DND-41 (cell line): Measurements from ENCODE around the gene ADGRB3.

Source experiments
- EZH2 ChIP-seq: IDR thresholded peaks from 3 replicates; pipeline ENCODE4 v1.6.1; 2012; ENCODE audit warnings: borderline replicate concordance, low read depth, mild to moderate bottlenecking, moderate library complexity, low read length, inconsistent platforms; ENCODE audit not compliant: severe bottlenecking
- TF ChIP-seq, protein P1 (sequence below): IDR thresholded peaks from 2 replicates; pipeline ENCODE4 v1.5.1; 2012; ENCODE audit warnings: borderline replicate concordance, low read length, moderate library complexity, mild to moderate bottlenecking; ENCODE audit not compliant: poor library complexity, severe bottlenecking; ENCODE audit errors: extremely low read depth

DNA sequence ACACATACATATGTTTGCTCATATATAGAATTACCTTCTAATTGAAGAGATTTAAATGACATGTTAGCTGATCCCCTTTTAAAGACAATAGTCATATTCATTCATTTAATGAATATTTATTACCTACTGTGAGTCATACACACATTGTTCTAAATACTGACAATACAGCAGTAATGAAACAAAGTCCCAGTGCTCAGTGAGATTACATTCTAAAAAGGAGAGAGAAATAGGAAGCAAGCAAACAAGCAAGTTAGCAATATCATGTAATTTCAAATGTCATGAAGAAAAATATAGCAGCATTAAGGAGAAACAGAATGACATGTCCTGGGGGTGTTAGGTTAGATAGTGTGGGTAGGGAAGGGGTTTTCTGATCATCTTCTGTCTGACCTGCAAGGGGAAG is 136.3 kb downstream of the ADGRB3 start:
- TF ChIP-seq, protein P1, sequence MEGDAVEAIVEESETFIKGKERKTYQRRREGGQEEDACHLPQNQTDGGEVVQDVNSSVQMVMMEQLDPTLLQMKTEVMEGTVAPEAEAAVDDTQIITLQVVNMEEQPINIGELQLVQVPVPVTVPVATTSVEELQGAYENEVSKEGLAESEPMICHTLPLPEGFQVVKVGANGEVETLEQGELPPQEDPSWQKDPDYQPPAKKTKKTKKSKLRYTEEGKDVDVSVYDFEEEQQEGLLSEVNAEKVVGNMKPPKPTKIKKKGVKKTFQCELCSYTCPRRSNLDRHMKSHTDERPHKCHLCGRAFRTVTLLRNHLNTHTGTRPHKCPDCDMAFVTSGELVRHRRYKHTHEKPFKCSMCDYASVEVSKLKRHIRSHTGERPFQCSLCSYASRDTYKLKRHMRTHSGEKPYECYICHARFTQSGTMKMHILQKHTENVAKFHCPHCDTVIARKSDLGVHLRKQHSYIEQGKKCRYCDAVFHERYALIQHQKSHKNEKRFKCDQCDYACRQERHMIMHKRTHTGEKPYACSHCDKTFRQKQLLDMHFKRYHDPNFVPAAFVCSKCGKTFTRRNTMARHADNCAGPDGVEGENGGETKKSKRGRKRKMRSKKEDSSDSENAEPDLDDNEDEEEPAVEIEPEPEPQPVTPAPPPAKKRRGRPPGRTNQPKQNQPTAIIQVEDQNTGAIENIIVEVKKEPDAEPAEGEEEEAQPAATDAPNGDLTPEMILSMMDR, result no peak
- no peak for TF ChIP-seq EZH2
